SK-N-SH (cell line): ENCODE measurements around the gene ESPNL. TPM values are rescaled to one million over a fixed set of nuclear protein-coding genes. Genes with fewer than 3 reads are reported as not detected.

Experiments used
- CTCF ChIA-PET: fragments of 300-600, 350-600 bp; formaldehyde crosslinking; extraction: SDS; loops from one replicate; lab custom pipeline; 2021; lab: Yijun Ruan, JAX
- POLR2A ChIA-PET: fragments of 350-600 bp; sonication (Branson Sonifier 250); formaldehyde crosslinking; extraction: SDS; loops from one replicate; lab custom pipeline; 2020; ENCODE audit warnings: antibody characterized with exemption, inconsistent platforms; lab: Yijun Ruan, JAX
- DNase-seq: peaks from one replicate; pipeline ENCODE4 v3.0.0; 2012
- H2AFZ ChIP-seq: fragments of 200-600 bp; sonication (generic); 2 replicates; pipeline ENCODE4 v1.8.1; 2016; ENCODE audit warnings: antibody characterized with exemption, mild to moderate bottlenecking, low read depth
- H3F3A ChIP-seq: fragments of 200-600 bp; sonication (generic); replicated peaks from 2 replicates; pipeline ENCODE3; 2016; ENCODE audit warnings: antibody characterized with exemption, mild to moderate bottlenecking; ENCODE audit not compliant: insufficient read depth
- H3K27ac ChIP-seq, 2 experiments: fragments of 200-500 bp in 1 of 2; fragments of 200-600 bp in 1 of 2; sonication (Bioruptor generic) in 1 of 2; sonication (generic), shearing (Covaris generic) in 1 of 2; 2 replicates each; pipeline versions ENCODE4 v1.5.1 to v1.6.1; 2014 to 2016; ENCODE audit warnings: low read depth in 2 of 2, inconsistent platforms in 1 of 2, low read length in 1 of 2, mild to moderate bottlenecking in 1 of 2, mixed read lengths in 1 of 2
- H3K27me3 ChIP-seq: fragments of 200-600 bp; sonication (generic), shearing (Covaris generic); 2 replicates; pipeline ENCODE4 v1.6.1; 2016; ENCODE audit warnings: mixed run types; ENCODE audit not compliant: insufficient read depth
- H3K36me3 ChIP-seq, 2 experiments: fragments of 200-500 bp in 1 of 2; fragments of 200-600 bp in 1 of 2; sonication (Bioruptor generic) in 1 of 2; sonication (generic) in 1 of 2; replicated peaks in 1 of 2; 2 replicates each; pipeline versions ENCODE3 to v1.5.1; 2014 to 2016; ENCODE audit warnings: low read length in 1 of 2, mild to moderate bottlenecking in 1 of 2; ENCODE audit not compliant: insufficient read depth in 2 of 2, control insufficient read depth in 1 of 2
- H3K4me1 ChIP-seq, 2 experiments: fragments of 200-500 bp in 1 of 2; fragments of 200-600 bp in 1 of 2; sonication (Bioruptor generic) in 1 of 2; sonication (generic), shearing (Covaris generic) in 1 of 2; 2 replicates each; pipeline versions ENCODE4 v1.5.1 to v1.6.1; 2014 to 2016; ENCODE audit warnings: low read depth in 1 of 2, low read length in 1 of 2, mixed run types in 1 of 2; ENCODE audit not compliant: insufficient read depth in 2 of 2, control insufficient read depth in 1 of 2
- H3K4me2 ChIP-seq: fragments of 200-600 bp; sonication (generic), shearing (Covaris generic); 2 replicates; pipeline ENCODE4 v1.6.1; 2017; ENCODE audit warnings: mixed run types
- H3K4me3 ChIP-seq, 2 experiments: fragments of 200-500 bp in 1 of 2; fragments of 200-600 bp in 1 of 2; sonication (Bioruptor generic) in 1 of 2; sonication (generic), shearing (Covaris generic) in 1 of 2; 2 replicates each; pipeline versions ENCODE4 v1.5.1 to v1.8.1; 2014 to 2016; ENCODE audit warnings: low read depth in 2 of 2, inconsistent platforms in 1 of 2, low read length in 1 of 2, mild to moderate bottlenecking in 1 of 2, mixed read lengths in 1 of 2, moderate library complexity in 1 of 2
- H3K79me2 ChIP-seq: fragments of 200-600 bp; sonication (generic); 2 replicates; pipeline ENCODE4 v1.8.1; 2017; ENCODE audit warnings: mild to moderate bottlenecking; ENCODE audit not compliant: insufficient read depth
- H3K9ac ChIP-seq: fragments of 200-600 bp; sonication (generic); 2 replicates; pipeline ENCODE4 v1.6.1; 2017; ENCODE audit warnings: mixed run types
- H3K9me2 ChIP-seq: fragments of 200-600 bp; sonication (generic); 2 replicates; pipeline ENCODE4 v1.6.1; 2017; ENCODE audit warnings: mixed run types
- H3K9me3 ChIP-seq: fragments of 200-600 bp; sonication (generic); 2 replicates; pipeline ENCODE4 v1.6.1; 2017; ENCODE audit warnings: mixed run types, mild to moderate bottlenecking, moderate library complexity
- H4K20me1 ChIP-seq: fragments of 200-600 bp; sonication (generic); 2 replicates; pipeline ENCODE4 v1.6.1; 2017; ENCODE audit warnings: mild to moderate bottlenecking, mixed run types; ENCODE audit not compliant: insufficient read depth
- CHD2 ChIP-seq: fragments of 150-350 bp; IDR thresholded peaks from 2 replicates; pipeline ENCODE4 v1.6.1; 2018; ENCODE audit warnings: low read length; ENCODE audit not compliant: partially characterized antibody
- ELF1 ChIP-seq: IDR thresholded peaks from 2 replicates; pipeline ENCODE4 v1.4.0; 2012
- EP300 ChIP-seq, 2 experiments: IDR thresholded peaks; 2 replicates each; pipeline versions ENCODE4 v1.4.0 to v1.6.1; 2012; ENCODE audit warnings: borderline replicate concordance in 1 of 2, low read depth in 1 of 2, low read length in 1 of 2
- EZH2phosphoT487 ChIP-seq: fragments of 200-600 bp; sonication (generic); IDR thresholded peaks from 2 replicates; pipeline ENCODE4 v1.6.1; 2017; ENCODE audit warnings: low read depth, mixed run types, mild to moderate bottlenecking, antibody characterized with exemption, moderate library complexity, borderline replicate concordance
- FOXJ3 ChIP-seq: sonication (generic); formaldehyde crosslinking; IDR thresholded peaks from 2 replicates; pipeline ENCODE4 v1.5.1; 2020; ENCODE audit warnings: mild to moderate bottlenecking, missing genetic modification reagents
- FOXM1 ChIP-seq: IDR thresholded peaks from 2 replicates; pipeline ENCODE4 v1.4.0; 2012; ENCODE audit warnings: low read depth, mild to moderate bottlenecking
- GATA2 ChIP-seq: sonication (generic); formaldehyde crosslinking; IDR thresholded peaks from 2 replicates; pipeline ENCODE4 v1.5.0; 2020; ENCODE audit warnings: mild to moderate bottlenecking, missing genetic modification reagents
- JUND ChIP-seq: IDR thresholded peaks from 2 replicates; pipeline ENCODE4 v1.4.0; 2012
- NFIC ChIP-seq: IDR thresholded peaks from 2 replicates; pipeline ENCODE4 v1.4.0; 2012; ENCODE audit warnings: borderline replicate concordance
- NRF1 ChIP-seq: IDR thresholded peaks from 2 replicates; pipeline ENCODE4 v1.6.1; 2012; ENCODE audit warnings: low read depth, mild to moderate bottlenecking, low read length
- RCOR1 ChIP-seq: fragments of 150-350 bp; IDR thresholded peaks from 2 replicates; pipeline ENCODE4 v1.6.1; 2017; ENCODE audit warnings: antibody characterized with exemption, low read length
- SIN3A ChIP-seq: IDR thresholded peaks from 2 replicates; pipeline ENCODE4 v1.6.1; 2012; ENCODE audit warnings: low read depth, mild to moderate bottlenecking, low read length, moderate library complexity, borderline replicate concordance
- YY1 ChIP-seq: IDR thresholded peaks from 2 replicates; pipeline ENCODE4 v1.4.0; 2012; ENCODE audit warnings: low read depth, mild to moderate bottlenecking
- WGBS: methylation state at CpG from one replicate; pipeline ENCODE4 v1.1.6; 2017; ENCODE audit warnings: low lambda C conversion rate; 5-methylcytosine and 5-hydroxymethylcytosine counted together
- polyA plus RNA-seq, 3 experiments: library from polyadenylated mRNA; depleted of rRNA; stranded (reverse); fragments of >200 nt; gene quantifications; 2 replicates each; pipeline ENCODE4 v1.2.3, GENCODE V29; 2012
- TF ChIP-seq, protein P1 (sequence below): fragments of 150-350 bp; IDR thresholded peaks from 2 replicates; pipeline ENCODE4 v1.6.1; 2016; ENCODE audit warnings: mild to moderate bottlenecking, low read depth, low read length
- TF ChIP-seq, protein P2 (sequence below): fragments of 200-600 bp; sonication (generic); IDR thresholded peaks from 2 replicates; pipeline ENCODE4 v1.6.1; 2017; ENCODE audit warnings: antibody characterized with exemption, mild to moderate bottlenecking, moderate library complexity

The ESPNL gene
- polyA plus RNA-seq, 1 of the 3 experiments (the other 2 are of a cell fraction): 0.05 TPM

DNA sequence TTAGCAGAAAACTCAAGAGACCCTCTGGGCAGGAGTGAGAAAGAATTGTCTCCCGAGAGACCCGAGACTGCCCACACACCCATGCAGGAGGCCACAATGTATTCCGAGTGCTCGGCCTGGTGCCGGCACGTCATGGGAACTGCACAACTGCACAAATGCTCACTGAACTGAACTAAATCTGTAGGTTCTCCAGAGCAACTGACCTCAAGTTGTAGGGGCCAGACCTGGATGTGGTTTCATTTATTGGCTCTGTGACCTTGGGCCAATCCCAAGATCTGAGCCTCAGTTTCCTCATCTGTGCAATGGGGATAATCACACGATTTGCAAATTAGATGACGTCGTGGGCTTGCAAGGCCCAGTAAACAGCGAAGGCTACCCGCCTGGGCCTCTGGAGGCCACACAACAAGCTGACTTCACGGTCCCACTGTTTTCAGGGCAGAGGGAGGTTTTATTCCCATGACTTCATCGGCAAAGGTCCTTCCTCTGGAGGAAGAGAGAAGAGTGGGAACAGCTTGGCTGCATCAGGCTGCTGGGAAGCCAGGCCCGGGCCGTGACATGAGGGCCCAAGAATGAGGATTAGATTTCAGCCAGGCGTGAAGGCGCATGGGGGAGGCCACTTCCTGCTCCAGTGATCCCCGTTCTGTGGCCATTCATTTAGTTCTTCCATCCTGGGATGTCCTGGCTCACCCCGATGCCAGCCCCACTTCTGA lies 55.1 kb downstream of the ESPNL start:
- no peak overlapping the region for H2AFZ ChIP-seq
- H3K79me2 ChIP-seq: no peaks in the 10 kb centered on the region
- no peak for TF ChIP-seq YY1
- TF ChIP-seq RCOR1: no peak
- no peak for TF ChIP-seq NFIC
- TF ChIP-seq, protein P1, sequence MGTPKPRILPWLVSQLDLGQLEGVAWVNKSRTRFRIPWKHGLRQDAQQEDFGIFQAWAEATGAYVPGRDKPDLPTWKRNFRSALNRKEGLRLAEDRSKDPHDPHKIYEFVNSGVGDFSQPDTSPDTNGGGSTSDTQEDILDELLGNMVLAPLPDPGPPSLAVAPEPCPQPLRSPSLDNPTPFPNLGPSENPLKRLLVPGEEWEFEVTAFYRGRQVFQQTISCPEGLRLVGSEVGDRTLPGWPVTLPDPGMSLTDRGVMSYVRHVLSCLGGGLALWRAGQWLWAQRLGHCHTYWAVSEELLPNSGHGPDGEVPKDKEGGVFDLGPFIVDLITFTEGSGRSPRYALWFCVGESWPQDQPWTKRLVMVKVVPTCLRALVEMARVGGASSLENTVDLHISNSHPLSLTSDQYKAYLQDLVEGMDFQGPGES: no peak
- no peak for TF ChIP-seq ELF1
- no peak for TF ChIP-seq SIN3A
- no peak for TF ChIP-seq GATA2 (CRISPR knock-in tag)
- TF ChIP-seq, protein P2, sequence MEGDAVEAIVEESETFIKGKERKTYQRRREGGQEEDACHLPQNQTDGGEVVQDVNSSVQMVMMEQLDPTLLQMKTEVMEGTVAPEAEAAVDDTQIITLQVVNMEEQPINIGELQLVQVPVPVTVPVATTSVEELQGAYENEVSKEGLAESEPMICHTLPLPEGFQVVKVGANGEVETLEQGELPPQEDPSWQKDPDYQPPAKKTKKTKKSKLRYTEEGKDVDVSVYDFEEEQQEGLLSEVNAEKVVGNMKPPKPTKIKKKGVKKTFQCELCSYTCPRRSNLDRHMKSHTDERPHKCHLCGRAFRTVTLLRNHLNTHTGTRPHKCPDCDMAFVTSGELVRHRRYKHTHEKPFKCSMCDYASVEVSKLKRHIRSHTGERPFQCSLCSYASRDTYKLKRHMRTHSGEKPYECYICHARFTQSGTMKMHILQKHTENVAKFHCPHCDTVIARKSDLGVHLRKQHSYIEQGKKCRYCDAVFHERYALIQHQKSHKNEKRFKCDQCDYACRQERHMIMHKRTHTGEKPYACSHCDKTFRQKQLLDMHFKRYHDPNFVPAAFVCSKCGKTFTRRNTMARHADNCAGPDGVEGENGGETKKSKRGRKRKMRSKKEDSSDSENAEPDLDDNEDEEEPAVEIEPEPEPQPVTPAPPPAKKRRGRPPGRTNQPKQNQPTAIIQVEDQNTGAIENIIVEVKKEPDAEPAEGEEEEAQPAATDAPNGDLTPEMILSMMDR: no peak
- TF ChIP-seq FOXM1: no peak
- TF ChIP-seq JUND: no peak
- TF ChIP-seq CHD2: no peak
- no peak for TF ChIP-seq FOXJ3 (CRISPR knock-in tag)
- TF ChIP-seq EP300 (IDR thresholded peaks at IDR 0.05; ENCODE audit: borderline replicate concordance in 1 of 2, low read depth in 1 of 2, low read length in 1 of 2): no peak
- TF ChIP-seq EZH2phosphoT487: no peak
- TF ChIP-seq NRF1: no peak
- 92% methylated on average over 17 of the region's 19 CpGs for WGBS
- H3K4me1 ChIP-seq: peaks cover 0 to 2% of the 10 kb centered on the region in 2 experiments; a peak in 1 of 4 replicates
- H3K9me3 ChIP-seq: no peaks in the 10 kb centered on the region
- ChIA-PET POLR2A (no interaction called here), CTCF (no interaction called here)
- no peak overlapping the region for H3K4me3 ChIP-seq
- H4K20me1 ChIP-seq: no peaks in the 10 kb centered on the region
- DNase-seq: no peak
- H3K27ac ChIP-seq: no peak overlapping the region
- H3K9ac ChIP-seq: no peak overlapping the region
- H3K36me3 ChIP-seq: no peaks in the 10 kb centered on the region
- no peak overlapping the region for H3K4me2 ChIP-seq
- H3F3A ChIP-seq: no peaks in the 10 kb centered on the region
- H3K27me3 ChIP-seq: no peaks in the 10 kb centered on the region
- H3K9me2 ChIP-seq: no peaks in the 10 kb centered on the region
